Colonic mucosa (tissue), 4 donors: ENCODE results near the gene CDKL5. TPM values are rescaled to one million over a fixed set of nuclear protein-coding genes. Genes with fewer than 3 reads are reported as not detected.

ENCODE experiments used
- DNase-seq: peaks from one replicate; pipeline ENCODE4 v3.0.0-alpha.2; 2020
- H3K27ac ChIP-seq: fragments of 200-600 bp; one replicate; pipeline ENCODE4 v1.8.0; 2021
- H3K27me3 ChIP-seq: fragments of 200-600 bp; one replicate; pipeline ENCODE4 v1.8.0; 2021
- H3K36me3 ChIP-seq: fragments of 200-600 bp; one replicate; pipeline ENCODE4 v1.8.0; 2021
- H3K4me1 ChIP-seq: fragments of 200-600 bp; one replicate; pipeline ENCODE4 v1.8.0; 2021; ENCODE audit warnings: mild to moderate bottlenecking
- H3K4me3 ChIP-seq: fragments of 200-600 bp; one replicate; pipeline ENCODE4 v1.8.0; 2021
- H3K9ac ChIP-seq, 2 donors: one replicate each; pipeline ENCODE4 v1.7.0; 2013; ENCODE audit warnings: control low read depth in 2 of 2, low read depth in 2 of 2, low read length in 2 of 2
- H3K9me3 ChIP-seq: fragments of 200-600 bp; one replicate; pipeline ENCODE4 v1.8.0; 2021
- intact Hi-C: fragments of 100-400 bp; cut with DNase I; formaldehyde crosslinking; loops from one replicate; pipeline ENCODE4 v1.14.1; 2022
- total RNA-seq, 2 donors: library from RNA; stranded (reverse); fragmentation: NEBNext Ultra II Directional in 1 of 2; extraction: Animal tissue kit (Norgen Biotek cat#: 25700) in 1 of 2; gene quantifications; one replicate each; pipeline ENCODE4 v1.2.1, GENCODE V29; 2021
- TF ChIP-seq, protein P1 (sequence below): fragments of 200-600 bp; IDR thresholded peaks from one replicate; pipeline ENCODE4 v1.8.0; 2022; ENCODE audit warnings: antibody characterized with exemption, mild to moderate bottlenecking
- donor health status: healthy.
- donor health status: DM: no; HTN: no; CAD: no.
- donor health status: DM: no; HTN: no; CAD: no.

Gene CDKL5
- total RNA-seq, 2 donors from 2014 or later: 3.7 to 4.4 TPM

DNA sequence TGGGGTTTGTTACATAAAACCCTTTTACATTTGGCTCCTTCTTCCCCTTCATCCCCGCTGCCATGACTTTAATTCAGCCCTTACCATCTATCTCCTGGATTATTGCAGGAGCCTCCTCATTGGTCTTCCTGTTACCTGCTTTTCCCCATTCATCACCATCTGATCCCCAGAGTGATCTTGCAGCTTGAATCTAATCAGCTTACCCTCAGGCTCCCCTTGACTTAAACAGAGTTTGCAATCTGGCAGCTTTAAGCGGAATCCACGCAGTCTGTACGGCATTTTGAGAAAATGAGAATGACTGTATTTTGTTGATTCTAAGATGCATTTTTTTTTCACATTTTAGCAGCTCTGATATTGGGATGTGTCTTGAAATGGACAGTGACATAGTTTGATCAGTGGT, 267.1 kb downstream of the CDKL5 start:
- no peak overlapping the region for H3K27ac ChIP-seq
- H3K4me1 ChIP-seq: no peaks in the 10 kb centered on the region
- H3K4me3 ChIP-seq: no peak overlapping the region
- intact Hi-C loops: no loop called here
- TF ChIP-seq, protein P1, sequence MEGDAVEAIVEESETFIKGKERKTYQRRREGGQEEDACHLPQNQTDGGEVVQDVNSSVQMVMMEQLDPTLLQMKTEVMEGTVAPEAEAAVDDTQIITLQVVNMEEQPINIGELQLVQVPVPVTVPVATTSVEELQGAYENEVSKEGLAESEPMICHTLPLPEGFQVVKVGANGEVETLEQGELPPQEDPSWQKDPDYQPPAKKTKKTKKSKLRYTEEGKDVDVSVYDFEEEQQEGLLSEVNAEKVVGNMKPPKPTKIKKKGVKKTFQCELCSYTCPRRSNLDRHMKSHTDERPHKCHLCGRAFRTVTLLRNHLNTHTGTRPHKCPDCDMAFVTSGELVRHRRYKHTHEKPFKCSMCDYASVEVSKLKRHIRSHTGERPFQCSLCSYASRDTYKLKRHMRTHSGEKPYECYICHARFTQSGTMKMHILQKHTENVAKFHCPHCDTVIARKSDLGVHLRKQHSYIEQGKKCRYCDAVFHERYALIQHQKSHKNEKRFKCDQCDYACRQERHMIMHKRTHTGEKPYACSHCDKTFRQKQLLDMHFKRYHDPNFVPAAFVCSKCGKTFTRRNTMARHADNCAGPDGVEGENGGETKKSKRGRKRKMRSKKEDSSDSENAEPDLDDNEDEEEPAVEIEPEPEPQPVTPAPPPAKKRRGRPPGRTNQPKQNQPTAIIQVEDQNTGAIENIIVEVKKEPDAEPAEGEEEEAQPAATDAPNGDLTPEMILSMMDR: no peak
- no peaks in the 10 kb centered on the region for H3K27me3 ChIP-seq
- no peaks in the 10 kb centered on the region for H3K36me3 ChIP-seq
- no peak overlapping the region for H3K9ac ChIP-seq
- H3K9me3 ChIP-seq: no peaks in the 10 kb centered on the region
- DNase-seq: no peak

DNA sequence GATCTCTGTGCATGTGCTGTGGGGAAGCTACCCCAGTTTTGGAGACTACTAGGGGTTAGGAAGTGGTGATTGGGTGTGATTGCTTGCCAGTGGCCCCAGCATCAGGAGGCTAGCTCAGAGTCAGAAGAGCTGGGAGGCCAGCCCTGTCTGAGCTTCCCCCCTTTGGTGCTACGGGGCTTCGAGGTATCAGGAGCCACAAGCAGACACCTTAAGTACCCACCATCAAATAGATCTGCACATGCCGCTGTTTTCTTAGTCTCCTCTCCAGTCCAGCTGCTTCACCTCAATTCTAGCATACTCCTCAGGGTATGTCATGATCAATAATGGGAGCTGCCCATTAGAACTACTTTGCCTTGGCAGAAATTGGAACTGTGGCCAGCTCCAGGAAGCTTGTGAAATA, 271.2 kb downstream of the CDKL5 start:
- Histone ChIP-seq H3K9me3 (no peaks in the 10 kb centered on the region), H3K27ac (no peak overlapping the region), H3K36me3 (no peaks in the 10 kb centered on the region), H3K4me1 (no peaks in the 10 kb centered on the region), H3K27me3 (no peaks in the 10 kb centered on the region), H3K4me3 (no peak overlapping the region), H3K9ac (no peak overlapping the region)
- intact Hi-C loops: no loop called here
- TF ChIP-seq, protein P1: no peak
- no peak for DNase-seq

DNA sequence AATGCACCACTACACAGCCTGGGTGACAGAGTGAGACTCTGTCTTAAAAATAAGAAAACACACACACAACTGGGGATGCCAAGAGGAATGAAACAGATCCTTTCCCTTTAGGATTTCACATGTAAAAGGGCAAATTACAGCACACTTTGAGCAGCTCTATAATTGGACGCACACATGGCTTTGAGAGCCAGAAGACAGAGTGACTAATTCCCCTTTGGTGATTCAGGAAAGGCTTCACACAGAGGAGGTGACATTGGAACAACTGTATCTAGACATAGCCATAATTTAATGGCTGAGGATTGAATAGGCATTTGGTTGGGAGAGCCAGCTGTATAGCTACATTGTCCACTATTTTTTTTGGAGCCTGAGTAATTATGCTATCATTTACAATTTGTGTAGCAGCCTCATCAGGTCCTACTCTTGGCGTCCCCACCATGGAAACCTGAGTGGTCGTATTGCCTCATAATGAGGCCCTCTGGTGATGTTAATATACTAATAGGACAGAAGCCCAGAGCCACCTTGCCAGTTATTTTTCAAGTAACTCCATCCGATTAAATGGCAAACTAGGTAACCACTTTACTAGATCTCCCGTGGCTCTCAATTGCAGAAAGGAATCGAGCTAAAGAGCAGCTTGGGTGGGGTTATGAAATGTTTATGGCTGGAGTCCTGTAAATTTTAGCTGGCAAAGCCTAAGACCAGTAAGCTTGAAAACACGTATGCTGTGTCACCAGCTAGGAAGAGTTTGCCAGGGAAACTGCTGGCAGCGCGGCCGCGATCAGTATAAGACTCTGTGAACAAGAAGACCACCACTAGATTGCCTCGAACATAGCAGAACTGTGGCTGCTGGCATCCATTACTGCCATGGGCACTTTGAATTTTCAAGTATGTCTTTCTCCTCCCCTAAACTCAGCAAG, 273.6 kb downstream of the CDKL5 start:
- Histone ChIP-seq H3K4me1 (no peaks in the 10 kb centered on the region), H3K27me3 (no peaks in the 10 kb centered on the region), H3K36me3 (no peaks in the 10 kb centered on the region), H3K27ac (no peak overlapping the region), H3K9ac (no peak overlapping the region), H3K9me3 (no peaks in the 10 kb centered on the region), H3K4me3 (no peak overlapping the region)
- DNase-seq: no peak
- intact Hi-C loops: no loop called here
- TF ChIP-seq, protein P1: no peak

DNA sequence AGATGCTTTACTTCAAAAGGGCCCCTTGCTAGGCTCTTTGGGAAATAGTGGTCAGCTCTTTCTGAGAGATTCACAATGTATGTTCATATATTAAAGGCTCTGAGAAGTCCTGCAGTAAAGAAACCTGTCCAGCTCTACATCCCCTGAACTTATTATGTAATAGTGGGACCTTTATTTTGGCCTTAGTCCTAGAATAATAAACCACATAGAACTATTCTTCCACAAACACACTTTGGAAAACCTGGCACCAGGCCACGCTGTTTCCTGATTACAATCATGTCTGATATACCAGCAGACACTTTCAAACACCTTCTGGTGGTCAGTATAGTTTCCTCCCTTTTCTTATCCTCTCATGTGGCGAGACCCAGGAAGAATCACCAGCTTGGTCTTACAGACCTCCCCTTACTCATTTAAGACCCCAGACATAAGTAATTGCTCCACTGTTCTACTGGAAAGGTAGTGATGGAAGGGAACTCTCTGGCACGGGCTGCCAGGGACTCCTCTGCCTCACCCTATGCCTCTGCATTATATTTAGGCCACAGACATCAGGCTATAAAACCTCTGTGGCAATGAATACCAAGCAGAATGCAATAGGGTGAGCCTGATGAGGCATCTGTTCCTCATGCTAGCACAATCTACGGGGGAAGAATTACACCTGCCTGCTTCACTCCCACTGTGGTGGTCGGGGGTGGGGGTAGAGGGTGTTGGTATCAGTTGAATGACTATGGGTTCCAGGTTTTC, 276.4 kb downstream of the CDKL5 start:
- H3K4me3 ChIP-seq: no peak overlapping the region
- H3K36me3 ChIP-seq: no peaks in the 10 kb centered on the region
- no peaks in the 10 kb centered on the region for H3K27me3 ChIP-seq
- H3K9me3 ChIP-seq: no peaks in the 10 kb centered on the region
- intact Hi-C loops: no loop called here
- TF ChIP-seq, protein P1: no peak
- peak; percentile 23 for DNase-seq
- no peak overlapping the region for H3K27ac ChIP-seq
- no peak overlapping the region for H3K9ac ChIP-seq
- H3K4me1 ChIP-seq: no peaks in the 10 kb centered on the region

DNA sequence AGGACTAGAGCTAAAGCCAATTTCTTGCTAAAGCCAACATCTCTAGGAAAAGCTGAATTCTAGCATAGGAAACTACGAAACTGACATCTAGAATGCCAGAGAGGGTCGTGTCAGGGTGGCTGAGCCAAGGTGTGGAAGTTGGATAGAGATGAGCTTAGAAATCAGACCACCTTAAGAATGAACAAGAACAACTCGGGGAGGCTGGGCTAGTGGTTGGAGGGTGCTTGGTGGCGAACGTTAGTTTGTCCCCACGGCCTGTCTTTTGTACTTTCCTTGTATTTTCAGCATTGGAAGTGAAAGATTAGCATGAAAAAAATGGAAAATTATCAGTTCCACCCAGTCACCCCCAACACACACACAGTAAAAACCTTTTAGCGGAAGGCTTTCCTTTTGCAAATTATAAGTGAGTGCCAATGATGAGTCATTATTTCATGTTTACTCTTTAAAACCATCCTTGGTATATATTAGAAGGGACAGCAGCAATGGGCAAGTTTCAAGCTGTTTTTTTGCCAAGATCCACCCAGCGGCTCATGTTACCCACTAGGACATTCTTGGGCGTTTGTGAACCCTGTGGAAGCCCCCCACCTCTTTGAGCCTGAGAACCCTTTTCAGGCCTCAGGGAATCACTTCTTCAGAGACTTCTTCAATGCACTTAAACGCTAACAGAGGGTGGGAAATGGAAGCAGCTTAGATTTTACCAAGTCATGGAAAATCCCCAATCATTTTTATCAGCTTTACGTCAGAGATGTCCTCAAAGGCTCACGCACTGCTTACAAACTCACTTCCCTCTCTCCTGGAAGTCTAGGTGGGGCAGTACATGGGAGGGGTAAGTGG, 277.2 kb downstream of the CDKL5 start:
- Histone ChIP-seq H3K9me3 (no peaks in the 10 kb centered on the region), H3K4me3 (no peak overlapping the region), H3K9ac (no peak overlapping the region), H3K27ac (no peak overlapping the region), H3K4me1 (no peaks in the 10 kb centered on the region), H3K27me3 (no peaks in the 10 kb centered on the region), H3K36me3 (no peaks in the 10 kb centered on the region)
- no peak for DNase-seq
- intact Hi-C loops: no loop called here
- TF ChIP-seq, protein P1: no peak
